Thoracic aorta (tissue), 2 donors: Measurements from ENCODE around the gene COL1A2. TPM values are rescaled to one million over a fixed set of nuclear protein-coding genes. Genes with fewer than 3 reads are reported as not detected.
A peak's percentile ranks its signal among the peaks of the same experiment; 100 is the strongest.

Experiments
- ATAC-seq: fragments of 150-250 bp; one replicate; pipeline ENCODE4 v1.8.0; 2017; ENCODE audit warnings: low read depth; ENCODE audit not compliant: insufficient number of reproducible peaks, low FRiP score
- DNase-seq: peaks from one replicate; pipeline ENCODE4 v3.0.0-alpha.2; 2020; ENCODE audit warnings: low spot score
- H3K27ac ChIP-seq, 2 donors: fragments of 200-600 bp; sonication (generic); 1 replicate in 1 of 2; 2 replicates in 1 of 2; pipeline ENCODE4 v1.5.1; 2016; ENCODE audit warnings: mild to moderate bottlenecking in 2 of 2, moderate library complexity in 2 of 2
- H3K27me3 ChIP-seq: fragments of 200-600 bp; sonication (generic); replicated peaks from 2 replicates; pipeline ENCODE4 v1.6.0; 2016; ENCODE audit warnings: mild to moderate bottlenecking; ENCODE audit not compliant: insufficient read depth
- H3K36me3 ChIP-seq: fragments of 200-600 bp; sonication (generic); one replicate; pipeline ENCODE4 v1.5.1; 2016
- H3K4me1 ChIP-seq, 2 donors: fragments of 200-600 bp; sonication (generic); 1 replicate in 1 of 2; 2 replicates in 1 of 2; pipeline versions ENCODE4 v1.5.1 to v1.6.0; 2016; ENCODE audit warnings: low read depth in 2 of 2, mild to moderate bottlenecking in 1 of 2; ENCODE audit not compliant: control insufficient read depth in 1 of 2
- H3K4me3 ChIP-seq: fragments of 200-600 bp; sonication (generic); 2 replicates; pipeline ENCODE4 v1.5.1; 2016; ENCODE audit warnings: mild to moderate bottlenecking
- H3K9me3 ChIP-seq: fragments of 200-600 bp; sonication (generic); 2 replicates; pipeline ENCODE4 v1.5.1; 2016
- total RNA-seq, 2 donors: library from RNA; depleted of rRNA; stranded (reverse); fragments of >200 nt; gene quantifications; one replicate each; pipeline versions ENCODE4 v1.1.0 to v1.2.3, GENCODE V29; 2016
- TF ChIP-seq, protein P1 (sequence below): fragments of 200-600 bp; sonication (generic); IDR thresholded peaks from one replicate; pipeline ENCODE4 v1.5.1; 2019; ENCODE audit warnings: antibody characterized with exemption

COL1A2 gene
- total RNA-seq, 2 donors from 2014 or later: 1,117 to 1,356 TPM

DNA sequence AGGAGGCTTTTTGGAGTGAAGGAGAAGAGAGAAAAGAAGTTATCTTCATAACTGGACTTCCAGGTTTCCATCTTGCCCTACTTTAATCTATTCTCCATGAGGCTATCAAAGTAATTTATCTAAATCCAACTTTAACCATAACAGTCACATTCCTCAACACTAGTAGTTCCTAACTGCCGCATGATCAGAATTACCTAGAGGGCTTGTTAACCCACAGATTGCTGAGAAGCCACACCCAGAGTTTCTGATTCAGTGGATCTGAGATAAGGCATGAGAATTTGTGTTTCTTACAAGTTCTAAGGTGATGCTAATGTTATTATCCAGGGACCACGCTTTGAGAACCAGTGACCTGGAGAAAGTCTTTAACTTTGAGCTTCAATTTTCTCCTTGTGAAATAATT, 8.3 kb upstream of the COL1A2 start:
- DNase-seq: no peak
- Histone ChIP-seq H3K9me3 (no peaks in the 10 kb centered on the region), H3K4me1 (peaks cover 0 to under 1% of the 10 kb centered on the region in 2 donors), H3K36me3 (no peaks in the 10 kb centered on the region), H3K27me3 (no peaks in the 10 kb centered on the region), H3K27ac (no peak overlapping the region), H3K4me3 (no peak overlapping the region)
- ATAC-seq: no peak
- TF ChIP-seq, protein P1, sequence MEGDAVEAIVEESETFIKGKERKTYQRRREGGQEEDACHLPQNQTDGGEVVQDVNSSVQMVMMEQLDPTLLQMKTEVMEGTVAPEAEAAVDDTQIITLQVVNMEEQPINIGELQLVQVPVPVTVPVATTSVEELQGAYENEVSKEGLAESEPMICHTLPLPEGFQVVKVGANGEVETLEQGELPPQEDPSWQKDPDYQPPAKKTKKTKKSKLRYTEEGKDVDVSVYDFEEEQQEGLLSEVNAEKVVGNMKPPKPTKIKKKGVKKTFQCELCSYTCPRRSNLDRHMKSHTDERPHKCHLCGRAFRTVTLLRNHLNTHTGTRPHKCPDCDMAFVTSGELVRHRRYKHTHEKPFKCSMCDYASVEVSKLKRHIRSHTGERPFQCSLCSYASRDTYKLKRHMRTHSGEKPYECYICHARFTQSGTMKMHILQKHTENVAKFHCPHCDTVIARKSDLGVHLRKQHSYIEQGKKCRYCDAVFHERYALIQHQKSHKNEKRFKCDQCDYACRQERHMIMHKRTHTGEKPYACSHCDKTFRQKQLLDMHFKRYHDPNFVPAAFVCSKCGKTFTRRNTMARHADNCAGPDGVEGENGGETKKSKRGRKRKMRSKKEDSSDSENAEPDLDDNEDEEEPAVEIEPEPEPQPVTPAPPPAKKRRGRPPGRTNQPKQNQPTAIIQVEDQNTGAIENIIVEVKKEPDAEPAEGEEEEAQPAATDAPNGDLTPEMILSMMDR: no peak

DNA sequence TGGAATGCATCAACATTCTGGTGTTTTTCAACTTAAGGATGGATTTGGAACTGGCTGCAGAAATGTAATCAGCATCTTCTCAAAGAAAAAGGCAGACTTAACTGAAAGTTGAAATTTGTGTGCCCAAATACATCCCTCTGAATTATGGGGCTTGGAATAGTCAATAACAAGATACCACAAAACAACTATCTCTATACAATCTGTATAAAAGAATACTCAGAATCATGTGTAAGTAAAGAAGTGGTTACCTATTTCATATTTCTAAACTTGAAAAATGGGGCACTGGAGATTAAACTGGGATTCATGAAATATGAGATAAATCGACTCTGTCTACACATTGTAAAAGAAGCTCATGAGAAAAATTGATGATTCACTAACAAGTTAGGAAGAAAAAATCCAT, 6.2 kb upstream of the COL1A2 start:
- no peaks in the 10 kb centered on the region for H3K36me3 ChIP-seq
- no peak overlapping the region for H3K27ac ChIP-seq
- H3K4me3 ChIP-seq: no peak overlapping the region
- peaks cover 7 to 20% of the 10 kb centered on the region in 2 donors for H3K4me1 ChIP-seq
- TF ChIP-seq, protein P1: no peak
- no peak for DNase-seq
- no peak for ATAC-seq
- H3K27me3 ChIP-seq: no peaks in the 10 kb centered on the region
- H3K9me3 ChIP-seq: no peaks in the 10 kb centered on the region

DNA sequence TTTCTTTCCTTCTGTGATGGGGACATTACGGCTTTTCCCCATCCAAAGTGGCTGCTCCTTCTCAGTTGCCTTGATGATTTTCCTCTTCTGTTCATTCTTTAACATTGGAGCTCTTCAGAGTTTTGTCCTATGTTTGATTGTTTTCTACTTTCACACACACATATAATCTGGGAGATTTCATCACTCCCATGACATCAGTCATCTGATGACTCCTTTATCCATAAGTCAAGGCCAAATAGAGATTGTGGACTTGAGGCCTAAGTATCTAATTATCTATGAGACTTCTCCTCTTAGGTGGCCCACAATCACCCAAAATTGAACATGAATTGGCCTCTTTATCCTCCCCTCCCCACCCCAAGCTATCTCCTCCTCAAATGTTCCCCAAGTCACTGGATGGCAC, 5.3 kb upstream of the COL1A2 start:
- no peaks in the 10 kb centered on the region for H3K27me3 ChIP-seq
- peaks cover 9 to 26% of the 10 kb centered on the region in 2 donors for H3K4me1 ChIP-seq
- ATAC-seq (no peak), DNase-seq (no peak)
- no peaks in the 10 kb centered on the region for H3K9me3 ChIP-seq
- peak overlapping the region in 1 of 2 donors; percentile 8 for H3K27ac ChIP-seq
- TF ChIP-seq, protein P1: no peak
- H3K4me3 ChIP-seq: no peak overlapping the region
- H3K36me3 ChIP-seq: no peaks in the 10 kb centered on the region

DNA sequence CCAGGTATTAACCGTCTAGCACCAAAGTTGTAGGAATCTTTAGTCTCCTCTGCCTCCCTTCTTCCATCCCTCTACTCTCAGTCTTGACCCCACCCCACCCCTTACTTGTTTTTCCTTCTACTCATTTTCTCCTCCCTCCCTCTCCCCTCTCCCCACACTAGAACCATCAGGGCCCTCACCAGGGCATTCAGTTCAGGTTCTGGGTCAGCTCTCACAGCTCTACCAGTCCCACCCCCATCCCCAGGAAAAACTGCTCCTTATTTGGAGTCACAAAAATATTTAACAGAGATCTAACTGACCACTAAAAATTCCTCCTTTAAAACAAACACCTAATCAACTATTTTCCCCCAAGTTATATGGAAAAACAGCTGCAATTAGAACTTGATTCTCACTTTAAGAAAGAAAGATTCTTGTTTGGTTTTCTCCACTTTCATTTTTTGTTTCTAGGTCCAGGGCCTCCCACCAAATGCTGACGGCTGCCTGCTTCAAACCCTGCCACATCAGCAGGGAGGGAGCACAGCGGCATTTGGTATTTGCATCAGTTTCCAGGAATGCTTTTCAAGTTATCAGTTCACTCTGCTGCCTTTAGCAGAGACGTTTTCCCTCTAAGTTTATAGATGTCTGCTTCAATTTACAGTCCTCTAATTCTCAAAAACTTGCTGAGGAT, 2.8 kb upstream of the COL1A2 start:
- Histone ChIP-seq H3K27me3 (no peaks in the 10 kb centered on the region), H3K4me1 (peaks cover 9 to 26% of the 10 kb centered on the region in 2 donors), H3K36me3 (no peaks in the 10 kb centered on the region), H3K9me3 (no peaks in the 10 kb centered on the region), H3K4me3 (peak overlapping the region; percentile 23), H3K27ac (peak overlapping the region; percentile 93 to 97)
- no peak for ATAC-seq
- no peak for DNase-seq
- TF ChIP-seq, protein P1: no peak

DNA sequence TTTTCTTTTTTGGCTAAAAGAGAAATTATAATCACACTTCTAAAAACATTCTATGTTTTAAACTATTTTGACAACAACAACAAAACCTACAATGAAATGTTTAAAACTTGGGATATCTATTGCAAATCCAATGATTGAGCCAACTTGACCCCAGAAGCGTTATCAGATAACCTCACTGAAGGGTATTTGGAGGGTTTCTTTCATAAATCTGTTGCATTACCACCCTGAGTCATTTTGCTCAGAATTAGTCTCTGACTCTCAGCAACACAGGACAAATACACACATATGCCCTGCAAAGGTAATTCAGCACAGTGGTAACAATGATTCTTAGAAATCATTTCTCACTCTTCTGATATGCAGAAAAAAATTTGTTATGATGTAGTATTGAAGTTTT, 2.3 kb upstream of the COL1A2 start:
- H3K4me1 ChIP-seq: peaks cover 9 to 26% of the 10 kb centered on the region in 2 donors
- TF ChIP-seq, protein P1: no peak
- peak overlapping the region; percentile 23 for H3K4me3 ChIP-seq
- no peaks in the 10 kb centered on the region for H3K9me3 ChIP-seq
- DNase-seq (no peak), ATAC-seq (no peak)
- H3K36me3 ChIP-seq: no peaks in the 10 kb centered on the region
- peak overlapping the region; percentile 93 to 97 for H3K27ac ChIP-seq
- H3K27me3 ChIP-seq: no peaks in the 10 kb centered on the region
